Parathyroid adenoma (tissue), 2 donors: ENCODE data around the gene KIF14.
A peak's percentile ranks its signal among the peaks of the same experiment; 100 is the strongest.
"Not testable (repeated sequence)": the region's sequence is repeated elsewhere in the genome, so short reads cannot be mapped to it uniquely, and the experiment has no call there.

ENCODE experiments used
- H2AFZ ChIP-seq: fragments of 300-600 bp; sonication (generic); one replicate; pipeline ENCODE4 v1.7.0; 2017; ENCODE audit warnings: antibody characterized with exemption, mild to moderate bottlenecking
- H3K27ac ChIP-seq: fragments of 300-600 bp; sonication (generic); one replicate; pipeline ENCODE4 v1.7.0; 2017
- H3K27me3 ChIP-seq: fragments of 300-600 bp; sonication (generic); one replicate; pipeline ENCODE4 v1.7.0; 2017; ENCODE audit warnings: low read length; ENCODE audit not compliant: control insufficient read depth, insufficient read depth
- H3K36me3 ChIP-seq: fragments of 300-600 bp; sonication (generic); one replicate; pipeline ENCODE4 v1.7.0; 2017; ENCODE audit warnings: low read length; ENCODE audit not compliant: control insufficient read depth, insufficient read depth
- H3K4me1 ChIP-seq: fragments of 300-600 bp; sonication (generic); one replicate; pipeline ENCODE4 v1.7.0; 2017; ENCODE audit warnings: control low read depth
- H3K4me2 ChIP-seq: fragments of 300-600 bp; sonication (generic); one replicate; pipeline ENCODE4 v1.7.0; 2017; ENCODE audit warnings: low read length
- H3K4me3 ChIP-seq: fragments of 300-600 bp; sonication (generic); one replicate; pipeline ENCODE4 v1.7.0; 2017; ENCODE audit warnings: low read depth, low read length
- H3K79me2 ChIP-seq: fragments of 300-600 bp; sonication (generic); one replicate; pipeline ENCODE4 v1.7.0; 2017; ENCODE audit warnings: control low read depth
- H3K9ac ChIP-seq: fragments of 300-600 bp; sonication (generic); one replicate; pipeline ENCODE4 v1.7.0; 2017; ENCODE audit warnings: mild to moderate bottlenecking
- H3K9me3 ChIP-seq: fragments of 300-600 bp; sonication (generic); one replicate; pipeline ENCODE4 v1.7.0; 2017; ENCODE audit warnings: low read length; ENCODE audit not compliant: control insufficient read depth
- CTCF ChIP-seq: fragments of 300-600 bp; sonication (generic); IDR thresholded peaks from one replicate; pipeline ENCODE4 v1.7.0; 2017; ENCODE audit warnings: antibody characterized with exemption, mild to moderate bottlenecking
- donor health status: primary hyperparathyroidism.

The KIF14 gene

GRCh38 chr1:200634261-200635122, 13.9 kb upstream of the KIF14 start:
- H3K4me3 ChIP-seq, result no peak overlapping the region
- H3K36me3 ChIP-seq, result no peaks in the 10 kb centered on the region
- no peak overlapping the region for H3K27ac ChIP-seq
- H2AFZ ChIP-seq, result no peak overlapping the region
- H3K4me1 ChIP-seq, result no peaks in the 10 kb centered on the region
- no peak for TF ChIP-seq CTCF
- no peaks in the 10 kb centered on the region for H3K79me2 ChIP-seq
- H3K27me3 ChIP-seq, result no peaks in the 10 kb centered on the region
- H3K9me3 ChIP-seq, result no peaks in the 10 kb centered on the region
- no peak overlapping the region for H3K4me2 ChIP-seq
- no peak overlapping the region for H3K9ac ChIP-seq

GRCh38 chr1:200631375-200631774, 10.8 kb upstream of the KIF14 start:
- Histone ChIP-seq H3K36me3 (no peaks in the 10 kb centered on the region), H2AFZ (no peak overlapping the region), H3K79me2 (no peaks in the 10 kb centered on the region), H3K4me1 (no peaks in the 10 kb centered on the region), H3K4me3 (no peak overlapping the region), H3K9ac (no peak overlapping the region), H3K27ac (no peak overlapping the region), H3K9me3 (no peaks in the 10 kb centered on the region), H3K4me2 (no peak overlapping the region), H3K27me3 (no peaks in the 10 kb centered on the region)
- no peak for TF ChIP-seq CTCF

- H3K4me1 ChIP-seq, H3K4me2 ChIP-seq, H3K9me3 ChIP-seq, H3K79me2 ChIP-seq, H3K9ac ChIP-seq, H3K4me3 ChIP-seq, H2AFZ ChIP-seq, H3K36me3 ChIP-seq, H3K27me3 ChIP-seq, H3K27ac ChIP-seq: not testable (repeated sequence)
Observed at GRCh38 chr1:200630515-200630899, 10.0 kb upstream of the KIF14 start.

- Histone ChIP-seq H3K4me2 (no peak overlapping the region), H3K36me3 (no peaks in the 10 kb centered on the region), H3K27me3 (no peaks in the 10 kb centered on the region), H2AFZ (peak overlapping the region; percentile 53), H3K27ac (no peak overlapping the region), H3K4me1 (no peaks in the 10 kb centered on the region), H3K4me3 (no peak overlapping the region), H3K9ac (no peak overlapping the region), H3K79me2 (no peaks in the 10 kb centered on the region), H3K9me3 (no peaks in the 10 kb centered on the region)
- no peak for TF ChIP-seq CTCF
Observed at GRCh38 chr1:200629876-200630514, 9.4 kb upstream of the KIF14 start.

- Histone ChIP-seq H3K79me2 (no peaks in the 10 kb centered on the region), H3K9ac (no peak overlapping the region), H3K4me1 (no peaks in the 10 kb centered on the region), H3K27ac (no peak overlapping the region), H3K27me3 (no peaks in the 10 kb centered on the region), H3K4me2 (no peak overlapping the region), H3K9me3 (no peaks in the 10 kb centered on the region), H3K4me3 (no peak overlapping the region), H3K36me3 (no peaks in the 10 kb centered on the region), H2AFZ (no peak overlapping the region)
- TF ChIP-seq CTCF, result no peak
Observed at GRCh38 chr1:200628223-200628881, 7.8 kb upstream of the KIF14 start.
